Common myeloid progenitor, CD34-positive (primary cell): ENCODE measurements around the gene MAGI1.

ENCODE experiments used
- CTCF ChIA-PET: fragments of 350-600 bp; sonication (Branson Sonifier 250); formaldehyde crosslinking; loops from one replicate; lab custom pipeline; 2021; ENCODE audit warnings: antibody characterized with exemption; lab: Charles Lee
- POLR2A ChIA-PET: fragments of 350-600 bp; sonication (Branson Sonifier 250); formaldehyde crosslinking; loops from one replicate; lab custom pipeline; 2021; ENCODE audit warnings: antibody characterized with exemption; lab: Charles Lee
- DNase-seq, 3 donors: peaks; one replicate each; pipeline versions ENCODE4 v3.0.0 to v3.0.0-alpha.2; 2013
- H3K27ac ChIP-seq, 2 experiments: 1 replicate in 1 of 2; 2 replicates in 1 of 2; pipeline ENCODE4 v1.7.0; 2013; ENCODE audit warnings: inconsistent platforms in 2 of 2, low read length in 2 of 2, mild to moderate bottlenecking in 2 of 2, low read depth in 1 of 2, moderate library complexity in 1 of 2; ENCODE audit not compliant: severe bottlenecking in 2 of 2, insufficient read depth in 1 of 2, poor library complexity in 1 of 2
- H3K27me3 ChIP-seq, 5 experiments: replicated peaks in 2 of 5; 1 replicate in 3 of 5; 2 replicates in 2 of 5; pipeline versions ENCODE4 v1.6.1 to v1.7.0; 2013; ENCODE audit warnings: low read length in 4 of 5, mild to moderate bottlenecking in 2 of 5, moderate library complexity in 2 of 5, inconsistent platforms in 1 of 5; ENCODE audit not compliant: insufficient read depth in 5 of 5, control insufficient read depth in 4 of 5
- H3K36me3 ChIP-seq, 4 experiments: 1 replicate in 2 of 4; 2 replicates in 2 of 4; pipeline versions ENCODE4 v1.6.1 to v1.7.0; 2013; ENCODE audit warnings: low read length in 3 of 4, control low read depth in 1 of 4, mild to moderate bottlenecking in 1 of 4; ENCODE audit not compliant: control insufficient read depth in 4 of 4, insufficient read depth in 4 of 4
- H3K4me1 ChIP-seq, 4 experiments: 1 replicate in 3 of 4; 2 replicates in 1 of 4; pipeline versions ENCODE4 v1.6.1 to v1.7.1; 2013; ENCODE audit warnings: low read length in 3 of 4, mild to moderate bottlenecking in 3 of 4, control low read depth in 1 of 4, inconsistent platforms in 1 of 4, moderate library complexity in 1 of 4; ENCODE audit not compliant: control insufficient read depth in 4 of 4, insufficient read depth in 4 of 4; ENCODE audit errors: control extremely low read depth in 1 of 4
- H3K4me3 ChIP-seq, 7 experiments: 1 replicate in 4 of 7; 2 replicates in 3 of 7; pipeline versions ENCODE4 v1.5.1 to v1.7.0; 2013; ENCODE audit warnings: mild to moderate bottlenecking in 7 of 7, low read length in 6 of 7, moderate library complexity in 6 of 7, inconsistent platforms in 2 of 7, low read depth in 2 of 7, control low read depth in 1 of 7; ENCODE audit not compliant: insufficient read depth in 4 of 7, control insufficient read depth in 1 of 7; ENCODE audit errors: extremely low read depth in 1 of 7
- H3K9me3 ChIP-seq, 5 experiments: 1 replicate in 4 of 5; 2 replicates in 1 of 5; pipeline versions ENCODE4 v1.6.1 to v1.7.1; 2013; ENCODE audit warnings: low read length in 4 of 5, mild to moderate bottlenecking in 2 of 5, inconsistent platforms in 1 of 5, low read depth in 1 of 5, moderate library complexity in 1 of 5; ENCODE audit not compliant: control insufficient read depth in 4 of 5, insufficient read depth in 2 of 5; ENCODE audit errors: control extremely low read depth in 1 of 5
- WGBS: methylation state at CpG from one replicate; pipeline ENCODE4 v1.1.5; 2013; ENCODE audit not compliant: insufficient coverage; 5-methylcytosine and 5-hydroxymethylcytosine counted together

MAGI1 gene

GRCh38 chr3:65975032-65975431, 63.7 kb downstream of the MAGI1 start:
- Histone ChIP-seq H3K27ac (no peak overlapping the region), H3K4me1 (no peaks in the 10 kb centered on the region), H3K4me3 (no peak overlapping the region), H3K9me3 (peaks cover 0 to 3% (median 0%) of the 10 kb centered on the region in 5 experiments), H3K36me3 (no peaks in the 10 kb centered on the region), H3K27me3 (peaks cover 0 to 7% (median 0%) of the 10 kb centered on the region in 5 experiments)
- ChIA-PET POLR2A (no interaction called here), CTCF (no interaction called here)
- 86% methylated on average over 2 of the region's 3 CpGs for WGBS
- no peak for DNase-seq

GRCh38 chr3:65974509-65974908, 64.2 kb downstream of the MAGI1 start:
- peaks cover 0 to 3% (median 0%) of the 10 kb centered on the region in 5 experiments for H3K9me3 ChIP-seq
- no peak for DNase-seq
- H3K4me3 ChIP-seq = no peak overlapping the region
- H3K4me1 ChIP-seq = no peaks in the 10 kb centered on the region
- ChIA-PET CTCF (no interaction called here), POLR2A (no interaction called here)
- H3K27me3 ChIP-seq = peaks cover 0 to 7% (median 0%) of the 10 kb centered on the region in 5 experiments
- WGBS = 100% methylated on average over 3 of the region's 4 CpGs
- no peaks in the 10 kb centered on the region for H3K36me3 ChIP-seq
- no peak overlapping the region for H3K27ac ChIP-seq

- ChIA-PET POLR2A (no interaction called here), CTCF (no interaction called here)
- H3K4me1 ChIP-seq = no peaks in the 10 kb centered on the region
- no peak overlapping the region for H3K4me3 ChIP-seq
- no peak for DNase-seq
- no CpG with 5 or more reads among the region's 1 CpG for WGBS
- H3K36me3 ChIP-seq = no peaks in the 10 kb centered on the region
- H3K27me3 ChIP-seq = peaks cover 0 to 7% (median 0%) of the 10 kb centered on the region in 5 experiments
- no peak overlapping the region for H3K27ac ChIP-seq
- H3K9me3 ChIP-seq = peaks cover 0 to 3% (median 0%) of the 10 kb centered on the region in 5 experiments
Observed at GRCh38 chr3:65972765-65973164, 66.0 kb downstream of the MAGI1 start.

- no peak overlapping the region for H3K27ac ChIP-seq
- ChIA-PET POLR2A (no interaction called here), CTCF (no interaction called here)
- peaks cover 0 to 3% (median 0%) of the 10 kb centered on the region in 5 experiments for H3K9me3 ChIP-seq
- 97% methylated on average over 5 of the region's 7 CpGs for WGBS
- H3K4me1 ChIP-seq = no peaks in the 10 kb centered on the region
- no peaks in the 10 kb centered on the region for H3K36me3 ChIP-seq
- no peak for DNase-seq
- H3K4me3 ChIP-seq = no peak overlapping the region
- H3K27me3 ChIP-seq = peaks cover 0 to 9% (median 0%) of the 10 kb centered on the region in 5 experiments
Observed at GRCh38 chr3:65971293-65972252, 67.1 kb downstream of the MAGI1 start.

- no peak overlapping the region for H3K27ac ChIP-seq
- H3K36me3 ChIP-seq = no peaks in the 10 kb centered on the region
- no peak for DNase-seq
- no CpG with 5 or more reads among the region's 5 CpGs for whole genome bisulfite sequencing
- ChIA-PET CTCF (no interaction called here), POLR2A (no interaction called here)
- H3K9me3 ChIP-seq = no peaks in the 10 kb centered on the region
- H3K27me3 ChIP-seq = peaks cover 0 to 6% (median 0%) of the 10 kb centered on the region in 5 experiments
- no peaks in the 10 kb centered on the region for H3K4me1 ChIP-seq
- no peak overlapping the region for H3K4me3 ChIP-seq
Observed at GRCh38 chr3:65968996-65969395, 69.7 kb downstream of the MAGI1 start.

DNA sequence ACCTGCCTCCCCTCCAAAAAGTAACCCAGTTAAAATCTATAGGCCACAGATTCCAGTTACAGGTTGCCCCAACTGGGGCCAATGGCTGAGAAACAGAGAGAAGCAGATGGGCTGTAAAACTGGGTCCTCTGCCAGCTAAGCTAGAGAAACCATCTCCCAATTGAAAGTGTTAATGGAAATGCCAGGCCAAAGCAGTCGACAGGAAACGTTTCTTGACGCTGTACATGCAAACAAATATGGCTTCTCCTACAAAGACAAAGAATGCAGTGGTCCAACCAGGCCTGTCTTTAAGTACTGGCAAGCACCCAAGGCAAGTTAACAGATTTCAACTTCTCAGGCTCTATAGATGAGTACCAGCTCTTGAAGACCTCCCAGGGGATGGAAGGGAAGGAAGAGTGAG, 71.3 kb downstream of the MAGI1 start:
- 91% methylated on average over 3 of the region's 3 CpGs for WGBS
- ChIA-PET POLR2A (no interaction called here), CTCF (no interaction called here)
- DNase-seq = no peak
- H3K27ac ChIP-seq = no peak overlapping the region
- H3K36me3 ChIP-seq = no peaks in the 10 kb centered on the region
- H3K4me3 ChIP-seq = no peak overlapping the region
- H3K4me1 ChIP-seq = no peaks in the 10 kb centered on the region
- peaks cover 0 to 6% (median 0%) of the 10 kb centered on the region in 5 experiments for H3K27me3 ChIP-seq
- H3K9me3 ChIP-seq = no peaks in the 10 kb centered on the region

DNA sequence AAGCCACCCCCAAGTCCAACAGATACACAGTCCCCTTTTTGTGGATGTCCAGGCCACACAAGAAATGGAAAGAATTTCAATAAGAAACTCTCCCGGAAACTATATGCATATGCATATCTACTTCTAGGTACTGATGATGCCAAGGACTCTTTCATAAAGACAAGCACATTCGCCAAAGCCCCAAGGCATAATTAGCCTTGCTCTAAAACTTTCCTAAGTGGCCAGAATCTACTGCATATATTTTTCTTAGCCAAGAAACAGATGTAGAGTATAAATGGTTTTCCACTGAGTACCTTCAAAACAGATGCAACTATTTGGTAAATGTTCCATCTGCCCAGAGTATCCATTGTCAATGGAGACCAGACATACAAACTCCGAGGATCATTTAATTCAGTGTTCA, 73.9 kb downstream of the MAGI1 start:
- H3K9me3 ChIP-seq = no peaks in the 10 kb centered on the region

More for the DNA sequence above, 73.9 kb downstream of the MAGI1 start:
- Histone ChIP-seq H3K4me1 (no peaks in the 10 kb centered on the region), H3K4me3 (no peak overlapping the region), H3K27ac (no peak overlapping the region), H3K36me3 (no peaks in the 10 kb centered on the region), H3K27me3 (peaks cover 0 to 2% (median 0%) of the 10 kb centered on the region in 5 experiments)
- 100% methylated on average over 2 of the region's 3 CpGs for WGBS
- ChIA-PET POLR2A (no interaction called here), CTCF (no interaction called here)
- DNase-seq = no peak
